Vagina (tissue), 2 donors: ENCODE results near the gene CD101.

Experiments
- POLR2AphosphoS5 ChIP-seq, 2 donors: sonication (generic); formaldehyde crosslinking; IDR thresholded peaks; one replicate each; pipeline ENCODE4 v1.9.0; 2017; ENCODE audit warnings: antibody characterized with exemption in 2 of 2, mild to moderate bottlenecking in 2 of 2, low read depth in 1 of 2; ENCODE audit not compliant: insufficient read depth in 1 of 2
- TF ChIP-seq, protein P1 (sequence below), 3 experiments: fragments of 450-650 bp in 2 of 3; fragments of 200-600 bp in 1 of 3; sonication (generic) in 1 of 3; IDR thresholded peaks; one replicate each; pipeline ENCODE4 v1.5.1; 2017 to 2019; ENCODE audit warnings: antibody characterized with exemption in 3 of 3, mild to moderate bottlenecking in 2 of 3, moderate library complexity in 2 of 3

DNA sequence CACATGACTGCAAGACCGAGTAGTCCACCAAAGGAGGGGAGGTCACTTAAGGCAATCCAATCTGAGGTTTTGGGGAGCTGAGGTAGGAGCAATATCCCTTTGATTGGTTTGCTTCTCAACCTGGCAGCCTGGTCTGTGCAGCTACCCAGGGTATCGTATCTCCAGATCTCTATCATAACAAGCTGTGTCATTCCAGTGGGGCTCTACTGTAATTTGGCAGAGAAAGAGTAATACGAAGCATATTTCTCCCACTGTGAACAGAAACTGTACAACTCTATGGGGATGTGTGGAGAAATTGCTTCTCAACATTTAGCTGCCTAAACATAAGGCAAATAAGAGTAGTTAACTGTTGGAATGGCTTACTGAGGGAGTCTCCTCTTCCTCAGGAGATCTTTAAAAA is 20.6 kb downstream of the CD101 start:
- TF ChIP-seq, protein P1, sequence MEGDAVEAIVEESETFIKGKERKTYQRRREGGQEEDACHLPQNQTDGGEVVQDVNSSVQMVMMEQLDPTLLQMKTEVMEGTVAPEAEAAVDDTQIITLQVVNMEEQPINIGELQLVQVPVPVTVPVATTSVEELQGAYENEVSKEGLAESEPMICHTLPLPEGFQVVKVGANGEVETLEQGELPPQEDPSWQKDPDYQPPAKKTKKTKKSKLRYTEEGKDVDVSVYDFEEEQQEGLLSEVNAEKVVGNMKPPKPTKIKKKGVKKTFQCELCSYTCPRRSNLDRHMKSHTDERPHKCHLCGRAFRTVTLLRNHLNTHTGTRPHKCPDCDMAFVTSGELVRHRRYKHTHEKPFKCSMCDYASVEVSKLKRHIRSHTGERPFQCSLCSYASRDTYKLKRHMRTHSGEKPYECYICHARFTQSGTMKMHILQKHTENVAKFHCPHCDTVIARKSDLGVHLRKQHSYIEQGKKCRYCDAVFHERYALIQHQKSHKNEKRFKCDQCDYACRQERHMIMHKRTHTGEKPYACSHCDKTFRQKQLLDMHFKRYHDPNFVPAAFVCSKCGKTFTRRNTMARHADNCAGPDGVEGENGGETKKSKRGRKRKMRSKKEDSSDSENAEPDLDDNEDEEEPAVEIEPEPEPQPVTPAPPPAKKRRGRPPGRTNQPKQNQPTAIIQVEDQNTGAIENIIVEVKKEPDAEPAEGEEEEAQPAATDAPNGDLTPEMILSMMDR (IDR thresholded peaks at IDR 0.05) = no peak
- TF ChIP-seq POLR2AphosphoS5 (IDR thresholded peaks at IDR 0.05; ENCODE audit: insufficient read depth in 1 of 2, low read depth in 1 of 2) = no peak
